Right lobe of liver (tissue), 6 donors: ENCODE data around the gene TRIML1. TPM values are rescaled to one million over a fixed set of nuclear protein-coding genes. Genes with fewer than 3 reads are reported as not detected.

Experiments used
- ATAC-seq, 4 donors: fragments of 200-7000 bp; cut with Tn5 transposase; one replicate each; pipeline ENCODE4 v1.9.1; 2020; ENCODE audit warnings: mild to moderate bottlenecking in 4 of 4, moderate library complexity in 4 of 4
- DNase-seq, 3 donors: peaks; one replicate each; pipeline ENCODE4 v3.0.0-alpha.2; 2020
- H3K27ac ChIP-seq, 3 donors: fragments of 200-600 bp; one replicate each; pipeline ENCODE4 v1.8.0; 2022
- H3K27me3 ChIP-seq, 2 donors: fragments of 200-600 bp; one replicate each; pipeline ENCODE4 v1.8.0; 2022
- H3K36me3 ChIP-seq, 4 donors: fragments of 200-600 bp; sonication (generic) in 1 of 4; one replicate each; pipeline versions ENCODE4 v1.5.1 to v1.8.0; 2017 to 2022; ENCODE audit warnings: control low read depth in 1 of 4
- H3K4me1 ChIP-seq, 4 donors: fragments of 200-600 bp; sonication (generic) in 1 of 4; one replicate each; pipeline versions ENCODE4 v1.5.1 to v1.8.0; 2017 to 2022; ENCODE audit warnings: control low read depth in 1 of 4
- H3K4me3 ChIP-seq, 3 donors: fragments of 200-600 bp; one replicate each; pipeline ENCODE4 v1.8.0; 2022
- H3K9me3 ChIP-seq, 4 donors: fragments of 200-600 bp; sonication (generic) in 1 of 4; one replicate each; pipeline versions ENCODE4 v1.5.1 to v1.8.0; 2017 to 2022; ENCODE audit warnings: control low read depth in 1 of 4
- POLR2A ChIP-seq: fragments of 450-650 bp; IDR thresholded peaks from one replicate; pipeline ENCODE4 v1.6.1; 2017; ENCODE audit warnings: antibody characterized with exemption, mild to moderate bottlenecking
- WGBS: methylation state at CpG from one replicate; pipeline ENCODE4 v1.1.6; 2018; ENCODE audit warnings: low coverage, low lambda C conversion rate; ENCODE audit not compliant: insufficient coverage; ENCODE audit errors: missing lambda C conversion rate; 5-methylcytosine and 5-hydroxymethylcytosine counted together
- intact Hi-C, 2 donors: fragments of 100-400 bp; cut with DNase I; formaldehyde crosslinking; loops; one replicate each; pipeline versions ENCODE4 v1.11.2 to v1.14.1; 2022
- total RNA-seq, 6 experiments: library from RNA; depleted of rRNA in 2 of 6; stranded (reverse); fragments of >200 nt in 2 of 6; fragmentation: NEBNext Ultra II Directional in 3 of 6; extraction: Animal tissue kit (Norgen Biotek cat#: 25700) in 3 of 6; gene quantifications; one replicate each; pipeline versions ENCODE4 v1.1.0 to v1.2.4, GENCODE V29; 2016 to 2023
- TF ChIP-seq, protein P1 (sequence below), 4 donors: fragments of 200-600 bp in 3 of 4; fragments of 450-650 bp in 1 of 4; IDR thresholded peaks; one replicate each; pipeline versions ENCODE4 v1.5.1 to v1.8.0; 2016 to 2022; ENCODE audit warnings: antibody characterized with exemption in 4 of 4, mild to moderate bottlenecking in 2 of 4
- donor health status: DM: no; HTN: yes; CAD: no.
- donor health status: DM: no; HTN: no; CAD: no.
- donor health status: DM: no; HTN: no; CAD: no.
- donor health status: DM: no; HTN: yes; CAD: no.
- donor health status: DM: no; HTN: yes; CAD: no.

The TRIML1 gene
- total RNA-seq, 6 experiments from 2014 or later: not detected

DNA sequence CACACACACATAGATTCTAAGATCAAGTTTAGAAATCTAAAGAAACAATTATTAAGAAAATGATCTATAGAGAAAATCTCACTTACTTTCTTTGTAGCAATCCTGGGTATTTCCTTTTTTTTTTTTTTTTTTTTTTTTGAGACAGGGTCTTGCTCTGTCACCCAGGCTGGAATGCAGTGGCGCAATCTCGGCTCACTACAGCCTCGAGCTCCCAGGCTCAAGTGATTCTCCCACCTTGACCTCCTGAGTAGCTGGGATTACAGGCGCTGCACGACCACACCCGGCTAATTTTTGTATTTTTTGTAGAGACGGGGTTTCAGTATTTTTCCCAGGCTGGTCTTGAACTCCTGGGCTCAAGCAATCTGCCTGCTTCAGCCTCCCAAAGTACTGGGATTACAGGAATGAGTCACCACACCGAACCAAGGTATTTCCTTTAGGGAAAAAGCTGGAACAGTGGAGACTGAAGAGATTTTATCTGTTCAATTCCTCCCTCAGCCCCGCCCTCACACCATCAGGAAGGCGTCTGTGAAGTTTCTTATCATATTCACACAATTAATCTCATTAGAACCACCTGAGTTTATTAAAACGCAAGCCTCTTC lies 30.0 kb upstream of the TRIML1 start, which contains the start of gene TRIML2:
TRIML2 (minus strand) TSS at position 447 of the 599 bp plus-strand sequence. CDS start 4,235 bp downstream, outside the sequence.
- Histone ChIP-seq H3K27ac (no peak within 1 kb of the TSS), H3K4me1 (no peaks in the 10 kb centered on the region), H3K36me3 (no peaks in the 10 kb centered on the region), H3K9me3 (no peaks in the 10 kb centered on the region), H3K4me3 (no peak within 1 kb of the TSS), H3K27me3 (no peaks in the 10 kb centered on the region)
- intact Hi-C loops: no loop called here
- TF ChIP-seq, protein P1, sequence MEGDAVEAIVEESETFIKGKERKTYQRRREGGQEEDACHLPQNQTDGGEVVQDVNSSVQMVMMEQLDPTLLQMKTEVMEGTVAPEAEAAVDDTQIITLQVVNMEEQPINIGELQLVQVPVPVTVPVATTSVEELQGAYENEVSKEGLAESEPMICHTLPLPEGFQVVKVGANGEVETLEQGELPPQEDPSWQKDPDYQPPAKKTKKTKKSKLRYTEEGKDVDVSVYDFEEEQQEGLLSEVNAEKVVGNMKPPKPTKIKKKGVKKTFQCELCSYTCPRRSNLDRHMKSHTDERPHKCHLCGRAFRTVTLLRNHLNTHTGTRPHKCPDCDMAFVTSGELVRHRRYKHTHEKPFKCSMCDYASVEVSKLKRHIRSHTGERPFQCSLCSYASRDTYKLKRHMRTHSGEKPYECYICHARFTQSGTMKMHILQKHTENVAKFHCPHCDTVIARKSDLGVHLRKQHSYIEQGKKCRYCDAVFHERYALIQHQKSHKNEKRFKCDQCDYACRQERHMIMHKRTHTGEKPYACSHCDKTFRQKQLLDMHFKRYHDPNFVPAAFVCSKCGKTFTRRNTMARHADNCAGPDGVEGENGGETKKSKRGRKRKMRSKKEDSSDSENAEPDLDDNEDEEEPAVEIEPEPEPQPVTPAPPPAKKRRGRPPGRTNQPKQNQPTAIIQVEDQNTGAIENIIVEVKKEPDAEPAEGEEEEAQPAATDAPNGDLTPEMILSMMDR (IDR thresholded peaks at IDR 0.05): no peak
- no peak for TF ChIP-seq POLR2A
- ATAC-seq (no peak), DNase-seq (no peak)
- 30% methylated on average over 10 of the region's 11 CpGs for WGBS

DNA sequence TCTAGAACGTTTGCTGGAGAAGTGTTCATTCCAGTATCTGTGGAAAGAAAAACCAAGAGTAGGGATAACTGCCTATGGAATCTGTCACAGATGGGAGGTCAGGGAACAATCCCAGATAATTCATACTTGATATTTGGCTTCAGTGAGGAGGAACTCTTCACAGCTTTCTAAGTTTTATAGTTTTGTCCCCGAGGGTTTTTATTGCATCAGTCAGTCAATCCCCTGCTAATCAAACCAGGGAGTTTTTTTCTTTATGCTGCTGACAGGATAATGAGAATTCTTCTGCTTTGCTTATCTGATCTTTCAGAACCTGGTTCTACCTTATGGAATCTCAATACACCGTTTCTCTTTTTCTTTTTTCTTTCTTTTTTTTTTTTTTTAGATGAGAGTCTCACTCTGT lies 29.2 kb upstream of the TRIML1 start:
- Histone ChIP-seq H3K27ac (no peak overlapping the region), H3K36me3 (no peaks in the 10 kb centered on the region), H3K9me3 (no peaks in the 10 kb centered on the region), H3K4me1 (no peaks in the 10 kb centered on the region), H3K27me3 (no peaks in the 10 kb centered on the region), H3K4me3 (no peak overlapping the region)
- ATAC-seq (no peak), DNase-seq (no peak)
- TF ChIP-seq, protein P1 (IDR thresholded peaks at IDR 0.05): no peak
- TF ChIP-seq POLR2A: no peak
- intact Hi-C loops: no loop called here
- WGBS: 20% methylated on average over 3 of the region's 3 CpGs

DNA sequence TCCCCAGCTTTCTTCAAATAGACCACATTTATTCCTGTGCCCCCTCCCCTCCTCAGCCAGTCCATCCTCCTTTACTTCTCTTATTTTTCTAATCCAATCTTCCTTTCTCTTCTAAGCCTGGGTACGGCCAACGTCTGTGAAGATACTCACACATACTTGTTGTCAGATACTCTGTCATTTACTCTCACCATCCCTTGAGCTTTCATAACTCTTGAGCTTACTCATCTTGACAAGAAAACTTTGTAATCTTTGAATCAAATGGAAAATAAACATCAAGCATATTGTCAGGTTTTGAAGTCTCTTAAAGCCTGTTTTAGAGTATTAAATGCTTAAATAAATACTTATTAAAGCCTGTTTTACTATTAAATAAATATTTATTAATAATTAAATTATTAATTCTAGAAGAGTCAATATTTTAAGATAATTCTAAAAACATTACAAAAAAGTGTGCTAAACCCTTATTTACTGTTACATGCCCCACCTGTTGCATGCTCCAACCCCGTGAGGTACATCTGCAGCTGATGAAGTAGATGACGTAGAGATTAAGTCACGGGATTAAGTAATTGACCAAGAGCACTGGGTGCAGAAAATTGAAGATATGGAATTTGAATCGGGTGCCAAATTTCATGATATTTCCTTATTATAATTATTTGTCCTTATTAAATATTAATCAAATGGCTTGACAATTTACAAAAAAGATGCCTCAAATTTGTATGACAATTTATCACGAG lies 28.3 kb upstream of the TRIML1 start:
- intact Hi-C loops: no loop called here
- ATAC-seq: no peak

DNA sequence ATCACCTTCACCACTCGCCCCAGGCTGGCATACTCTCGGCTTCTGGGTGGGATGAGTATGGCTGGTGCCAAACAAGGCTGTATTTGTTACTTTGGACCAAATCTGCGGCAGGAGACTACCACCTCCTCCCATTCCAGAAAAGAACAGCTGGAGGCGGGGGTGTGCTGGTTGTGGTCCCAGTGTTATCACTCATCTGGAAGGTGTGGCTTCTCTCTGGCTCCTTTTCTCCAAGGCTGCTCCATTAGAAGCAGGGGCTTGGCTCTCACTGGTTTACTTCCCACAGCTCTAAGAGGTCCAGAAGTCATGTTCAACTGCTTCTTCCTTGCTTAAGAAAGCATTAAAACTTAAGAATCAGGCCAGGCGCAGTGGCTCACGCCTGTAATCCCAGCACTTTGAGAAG lies 27.3 kb upstream of the TRIML1 start:
- TF ChIP-seq POLR2A: no peak
- TF ChIP-seq, protein P1 (IDR thresholded peaks at IDR 0.05): no peak
- WGBS: 74% methylated on average over 2 of the region's 6 CpGs
- ATAC-seq: no peak

More for the DNA sequence above, 28.3 kb upstream of the TRIML1 start:
- Histone ChIP-seq H3K9me3 (no peaks in the 10 kb centered on the region), H3K4me3 (no peak overlapping the region), H3K36me3 (no peaks in the 10 kb centered on the region), H3K27me3 (no peaks in the 10 kb centered on the region), H3K4me1 (no peaks in the 10 kb centered on the region), H3K27ac (no peak overlapping the region)
- WGBS: 45% methylated on average over 7 of the region's 7 CpGs
- DNase-seq: no peak
- TF ChIP-seq POLR2A: no peak
- TF ChIP-seq, protein P1 (IDR thresholded peaks at IDR 0.05): no peak

More for the DNA sequence above, 27.3 kb upstream of the TRIML1 start:
- Histone ChIP-seq H3K27me3 (no peaks in the 10 kb centered on the region), H3K4me1 (no peaks in the 10 kb centered on the region), H3K9me3 (no peaks in the 10 kb centered on the region), H3K4me3 (no peak overlapping the region), H3K36me3 (no peaks in the 10 kb centered on the region), H3K27ac (no peak overlapping the region)
- no peak for DNase-seq
- intact Hi-C loops: no loop called here
